GM23338 (cell line): ENCODE measurements around the gene MTHFD2. TPM values are rescaled to one million over a fixed set of nuclear protein-coding genes. Genes with fewer than 3 reads are reported as not detected.

ENCODE experiments used
- ATAC-seq: fragments of 200-7000 bp; cut with Tn5 transposase; 3 replicates; pipeline ENCODE4 v1.9.1; 2020
- DNase-seq: peaks from one replicate; pipeline ENCODE4 v3.0.0-alpha.2; 2015; ENCODE audit warnings: low spot score
- H2AFZ ChIP-seq: fragments of 200-600 bp; sonication (generic); 2 replicates; pipeline ENCODE4 v1.8.0; 2016; ENCODE audit warnings: antibody characterized with exemption, mild to moderate bottlenecking, moderate library complexity
- H3F3A ChIP-seq: fragments of 200-600 bp; sonication (generic); replicated peaks from 2 replicates; pipeline ENCODE4 v1.8.0; 2017; ENCODE audit warnings: antibody characterized with exemption, mixed run types, low read depth
- H3K27ac ChIP-seq: fragments of 200-600 bp; sonication (generic); 2 replicates; pipeline ENCODE4 v1.6.1; 2016; ENCODE audit warnings: low read depth
- H3K27me3 ChIP-seq: fragments of 200-600 bp; sonication (generic); 2 replicates; pipeline ENCODE4 v1.8.0; 2016; ENCODE audit warnings: mild to moderate bottlenecking, mixed run types, moderate library complexity; ENCODE audit not compliant: insufficient read depth
- H3K36me3 ChIP-seq: fragments of 200-600 bp; sonication (generic); 2 replicates; pipeline ENCODE4 v1.8.0; 2016; ENCODE audit warnings: mild to moderate bottlenecking; ENCODE audit not compliant: insufficient read depth
- H3K4me1 ChIP-seq: fragments of 200-600 bp; sonication (generic); 2 replicates; pipeline ENCODE4 v1.8.0; 2016; ENCODE audit warnings: mild to moderate bottlenecking, moderate library complexity; ENCODE audit not compliant: insufficient read depth
- H3K4me2 ChIP-seq: fragments of 200-600 bp; sonication (generic); 2 replicates; pipeline ENCODE4 v1.7.1; 2017; ENCODE audit warnings: mixed run types
- H3K4me3 ChIP-seq: fragments of 200-600 bp; sonication (generic); 2 replicates; pipeline ENCODE4 v1.6.1; 2016; ENCODE audit warnings: mixed run types
- H3K79me2 ChIP-seq: fragments of 200-600 bp; sonication (generic); replicated peaks from 2 replicates; pipeline ENCODE4 v1.8.0; 2017; ENCODE audit warnings: mild to moderate bottlenecking; ENCODE audit not compliant: insufficient read depth
- H3K9me2 ChIP-seq: fragments of 200-600 bp; sonication (generic); 2 replicates; pipeline ENCODE4 v1.8.0; 2017; ENCODE audit not compliant: insufficient read depth
- H4K20me1 ChIP-seq: fragments of 200-600 bp; sonication (generic); replicated peaks from 2 replicates; pipeline ENCODE4 v1.8.0; 2017; ENCODE audit warnings: mild to moderate bottlenecking; ENCODE audit not compliant: insufficient read depth
- H3K27ac Mint-ChIP-seq: 2 replicates; pipeline ENCODE4 v1.8.0; 2020; ENCODE audit warnings: inconsistent platforms, mild to moderate bottlenecking, moderate library complexity, mixed read lengths
- H3K27me3 Mint-ChIP-seq: 3 replicates; pipeline ENCODE4 v1.8.0; 2022; ENCODE audit warnings: low read depth, mild to moderate bottlenecking, moderate library complexity, mixed read lengths, inconsistent platforms; ENCODE audit not compliant: insufficient read depth, poor library complexity
- H3K36me3 Mint-ChIP-seq: 3 replicates; pipeline ENCODE4 v1.8.0; 2021; ENCODE audit warnings: low read depth, mild to moderate bottlenecking, inconsistent platforms, moderate library complexity, mixed read lengths
- H3K4me1 Mint-ChIP-seq: 3 replicates; pipeline ENCODE4 v1.8.0; 2020; ENCODE audit warnings: mild to moderate bottlenecking, inconsistent platforms, mixed read lengths
- H3K4me3 Mint-ChIP-seq: 3 replicates; pipeline ENCODE4 v1.8.0; 2021; ENCODE audit warnings: moderate library complexity, mild to moderate bottlenecking, inconsistent platforms, mixed read lengths
- H3K9me3 Mint-ChIP-seq: 3 replicates; pipeline ENCODE4 v1.8.0; 2020; ENCODE audit warnings: moderate library complexity, mild to moderate bottlenecking, inconsistent platforms, mixed read lengths
- CREB1 ChIP-seq: fragments of 250-450 bp; sonication (Bioruptor Pico); IDR thresholded peaks from 2 replicates; pipeline ENCODE4 v1.5.0; 2020; ENCODE audit warnings: low read depth, mild to moderate bottlenecking, moderate library complexity
- CTCF ChIP-seq, 2 experiments: fragments of 200-600 bp in 1 of 2; sonication (generic) in 1 of 2; conservative IDR thresholded peaks; 2 replicates each; pipeline versions ENCODE4 v1.5.1 to v1.6.1; 2016 to 2017; ENCODE audit warnings: antibody characterized with exemption in 2 of 2, low read depth in 2 of 2, mild to moderate bottlenecking in 2 of 2, moderate library complexity in 1 of 2
- ETS1 ChIP-seq: IDR thresholded peaks from 2 replicates; pipeline ENCODE4 v1.6.1; 2016; ENCODE audit warnings: antibody characterized with exemption
- EZH2 ChIP-seq: fragments of 200-600 bp; sonication (generic); IDR thresholded peaks from one replicate; pipeline ENCODE4 v1.8.0; 2017; ENCODE audit warnings: antibody characterized with exemption, mild to moderate bottlenecking, low read depth; ENCODE audit not compliant: unreplicated experiment
- EZH2phosphoT487 ChIP-seq: fragments of 200-600 bp; sonication (generic); IDR thresholded peaks from one replicate; pipeline ENCODE4 v1.8.1; 2018; ENCODE audit warnings: antibody characterized with exemption; ENCODE audit not compliant: unreplicated experiment
- JUNB ChIP-seq: IDR thresholded peaks from one replicate; pipeline ENCODE4 v1.6.1; 2016; ENCODE audit warnings: antibody characterized with exemption; ENCODE audit not compliant: unreplicated experiment
- NANOG ChIP-seq: IDR thresholded peaks from 2 replicates; pipeline ENCODE4 v1.6.1; 2016; ENCODE audit warnings: antibody characterized with exemption, borderline replicate concordance
- POLR2AphosphoS5 ChIP-seq: IDR thresholded peaks from 2 replicates; pipeline ENCODE4 v1.6.1; 2016; ENCODE audit warnings: antibody characterized with exemption, low read depth
- REST ChIP-seq: IDR thresholded peaks from one replicate; pipeline ENCODE4 v1.6.1; 2018; ENCODE audit warnings: antibody characterized with exemption; ENCODE audit not compliant: unreplicated experiment
- STAT1 ChIP-seq: IDR thresholded peaks from one replicate; pipeline ENCODE4 v1.6.1; 2016; ENCODE audit warnings: antibody characterized with exemption; ENCODE audit not compliant: unreplicated experiment
- ZNF114 ChIP-seq: fragments of 250-450 bp; sonication (Bioruptor Pico); IDR thresholded peaks from 2 replicates; pipeline ENCODE4 v1.5.0; 2020; ENCODE audit warnings: mild to moderate bottlenecking, moderate library complexity
- ZNF331 ChIP-seq: fragments of 250-450 bp; sonication (Bioruptor Pico); IDR thresholded peaks from 2 replicates; pipeline ENCODE4 v1.5.0; 2020; ENCODE audit warnings: low read depth, mild to moderate bottlenecking, moderate library complexity
- ZNF462 ChIP-seq: fragments of 250-450 bp; sonication (Bioruptor Pico); IDR thresholded peaks from 2 replicates; pipeline ENCODE4 v1.5.0; 2020; ENCODE audit warnings: mild to moderate bottlenecking, moderate library complexity
- polyA plus RNA-seq: library from polyadenylated mRNA; unstranded; fragments of >200 nt; fragmentation: Nextera tagmentation; extraction: Ambion mirVana; gene quantifications from 2 replicates; pipeline ENCODE4 v1.2.1, GENCODE V29; 2016
- total RNA-seq: library from RNA; depleted of rRNA; stranded (reverse); fragments of >200 nt; shearing (Covaris generic); gene quantifications from 2 replicates; pipeline ENCODE4 v1.2.3, GENCODE V29; 2014

The MTHFD2 gene
- total and polyA plus RNA-seq, 2 experiments from 2014 or later, result 279 to 281 TPM

GRCh38 chr2:74255660-74256213 lies 57.3 kb downstream of the MTHFD2 start:
- Histone ChIP-seq H3K27ac (no peak overlapping the region), H3K4me1 (no peaks in the 10 kb centered on the region), H2AFZ (no peak overlapping the region), H3K36me3 (no peaks in the 10 kb centered on the region), H3K79me2 (no peaks in the 10 kb centered on the region), H3K4me3 (no peak overlapping the region), H3K4me2 (no peak overlapping the region), H3F3A (no peaks in the 10 kb centered on the region), H4K20me1 (no peaks in the 10 kb centered on the region), H3K9me2 (no peaks in the 10 kb centered on the region), H3K27me3 (no peaks in the 10 kb centered on the region)
- Mint-ChIP-seq H3K27me3 (peaks cover 9% of the 10 kb centered on the region), H3K36me3 (no peaks in the 10 kb centered on the region; the same call in 2 of the 3 replicates), H3K4me1 (peaks cover 13% of the 10 kb centered on the region), H3K4me3 (no peak overlapping the region), H3K9me3 (no peaks in the 10 kb centered on the region), H3K27ac (no peak overlapping the region)
- ATAC-seq (no peak), DNase-seq (no peak)
- no peak for TF ChIP-seq CTCF (conservative IDR thresholded peaks at IDR 0.05; ENCODE audit: low read depth in 2 of 2)
- no peak for TF ChIP-seq ETS1
- no peak for TF ChIP-seq REST
- TF ChIP-seq POLR2AphosphoS5, result no peak
- no peak for TF ChIP-seq ZNF331 (CRISPR knock-in tag)
- TF ChIP-seq ZNF114 (CRISPR knock-in tag), result no peak
- no peak for TF ChIP-seq STAT1
- no peak for TF ChIP-seq EZH2
- TF ChIP-seq JUNB, result no peak
- TF ChIP-seq EZH2phosphoT487, result no peak
- TF ChIP-seq ZNF462 (CRISPR knock-in tag), result no peak
- no peak for TF ChIP-seq CREB1 (CRISPR knock-in tag)
- TF ChIP-seq NANOG, result no peak
